ENCODE data around the gene BNC2.

The BNC2 gene

DNA sequence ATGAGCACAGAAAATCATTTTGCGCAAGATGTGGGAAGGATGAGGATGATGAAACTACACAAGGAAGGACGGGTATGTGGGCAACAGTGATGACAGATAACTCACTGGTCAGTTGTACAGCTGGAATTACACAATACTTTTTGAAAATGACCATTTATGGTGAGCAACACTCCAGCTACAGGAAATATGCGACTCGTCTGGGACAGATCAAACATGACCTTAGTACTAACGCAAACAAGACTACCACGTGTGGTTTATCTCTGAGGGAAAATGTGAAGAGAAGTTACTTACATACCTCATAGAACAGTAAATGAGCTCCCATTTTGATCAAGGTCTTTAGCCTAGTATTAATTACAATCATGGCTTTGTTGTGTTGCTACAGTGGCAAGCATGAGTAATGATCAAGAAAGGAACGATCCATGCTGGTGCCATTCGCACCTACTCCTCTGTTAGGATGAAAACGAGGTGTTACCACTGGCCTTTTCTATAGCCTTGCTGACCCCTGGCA lies 456.9 kb downstream of the BNC2 start:
- no peak for DNase-seq (ENCODE audit: low spot score)

DNA sequence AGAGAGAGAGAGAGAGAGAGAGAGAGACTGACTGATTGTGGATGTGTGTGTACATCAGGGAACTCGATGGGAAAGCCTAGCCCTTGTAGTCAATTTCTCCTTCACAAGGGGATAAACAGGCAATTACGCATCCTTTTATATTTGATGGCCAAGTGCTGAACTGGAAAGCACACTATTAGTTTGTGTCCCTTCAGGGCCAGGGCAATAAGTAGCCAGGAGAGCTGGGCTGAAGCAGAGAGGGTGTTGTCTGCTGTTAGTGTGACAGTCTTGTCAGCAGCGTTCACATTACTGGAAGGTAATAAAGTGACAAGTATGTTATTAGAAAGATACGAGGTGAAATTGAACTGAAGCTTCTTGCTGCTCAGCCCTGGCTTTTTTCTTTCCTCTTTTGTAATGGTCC lies 457.7 kb downstream of the BNC2 start:
- no peak for DNase-seq (ENCODE audit: low spot score)

DNA sequence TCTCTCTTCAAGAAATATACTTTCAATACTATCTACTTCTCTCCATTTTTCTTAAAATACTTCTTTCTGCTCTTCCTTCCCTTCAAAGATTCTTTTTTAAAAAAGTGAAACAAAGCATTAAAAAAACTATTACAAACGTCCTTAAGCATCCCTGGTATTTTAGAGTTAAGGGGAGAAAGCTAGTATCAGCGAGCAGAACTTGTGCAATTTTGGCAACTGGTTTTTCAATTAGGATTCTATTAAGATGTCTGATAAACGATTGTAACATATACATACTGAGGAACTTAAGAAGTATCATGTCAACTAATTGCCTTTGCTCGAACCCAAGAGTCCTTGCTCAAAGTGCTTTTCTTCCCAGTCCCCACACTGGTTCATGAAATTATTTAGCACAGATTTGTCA lies 459.2 kb downstream of the BNC2 start:
- DNase-seq (ENCODE audit: low spot score) = no peak

DNA sequence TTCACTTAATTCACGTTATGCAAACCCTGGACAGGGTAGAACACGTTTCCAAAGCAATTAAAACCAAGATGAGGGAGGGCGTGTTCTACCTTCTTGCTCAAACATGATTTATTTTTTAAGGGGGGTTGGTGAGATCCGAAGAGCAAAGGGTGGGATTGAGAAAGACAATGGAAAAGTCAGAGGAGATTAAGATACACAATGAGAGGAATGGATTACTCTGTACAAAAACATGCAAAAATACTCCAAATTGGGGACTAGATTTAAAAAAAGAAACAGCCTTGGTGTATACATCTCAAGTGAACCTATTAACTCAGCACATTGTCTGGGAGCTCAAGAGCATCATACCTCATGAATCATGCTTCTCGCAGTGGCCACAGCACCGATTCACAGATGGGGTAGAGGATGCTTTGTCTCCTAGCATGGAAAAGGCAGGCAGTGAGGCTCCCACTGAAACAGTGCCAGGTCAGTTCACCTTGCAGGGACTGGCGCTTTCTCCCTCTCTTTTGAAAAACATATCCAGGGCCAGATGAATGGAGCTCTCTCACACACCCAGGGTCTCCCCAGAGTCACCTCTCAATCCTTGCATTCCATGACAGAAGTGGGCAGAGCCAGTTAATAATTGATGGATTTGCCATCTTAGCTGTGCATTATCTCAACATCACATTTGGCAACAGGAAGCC lies 459.7 kb downstream of the BNC2 start:
- no peak for DNase-seq (ENCODE audit: low spot score)

DNA sequence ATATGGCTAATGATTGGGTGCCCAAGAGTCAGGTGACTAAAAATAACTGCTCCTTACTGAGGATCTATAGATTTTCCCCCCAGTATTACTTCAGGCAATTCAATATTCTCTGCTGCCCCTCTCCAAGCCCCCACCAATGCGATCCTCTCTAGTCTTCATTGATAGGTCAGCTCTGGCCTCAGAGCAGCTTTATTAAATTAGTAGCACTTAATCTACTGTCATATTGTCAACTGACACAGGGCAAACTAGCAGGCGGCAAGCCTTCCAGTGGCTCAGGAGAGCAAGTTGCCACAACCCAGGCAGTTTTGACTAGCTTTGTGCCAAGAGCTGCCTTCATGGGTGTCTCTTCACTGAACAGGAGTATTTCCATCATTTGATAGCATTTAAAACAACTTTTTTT lies 462.9 kb downstream of the BNC2 start:
- no peak for DNase-seq (ENCODE audit: low spot score)

DNA sequence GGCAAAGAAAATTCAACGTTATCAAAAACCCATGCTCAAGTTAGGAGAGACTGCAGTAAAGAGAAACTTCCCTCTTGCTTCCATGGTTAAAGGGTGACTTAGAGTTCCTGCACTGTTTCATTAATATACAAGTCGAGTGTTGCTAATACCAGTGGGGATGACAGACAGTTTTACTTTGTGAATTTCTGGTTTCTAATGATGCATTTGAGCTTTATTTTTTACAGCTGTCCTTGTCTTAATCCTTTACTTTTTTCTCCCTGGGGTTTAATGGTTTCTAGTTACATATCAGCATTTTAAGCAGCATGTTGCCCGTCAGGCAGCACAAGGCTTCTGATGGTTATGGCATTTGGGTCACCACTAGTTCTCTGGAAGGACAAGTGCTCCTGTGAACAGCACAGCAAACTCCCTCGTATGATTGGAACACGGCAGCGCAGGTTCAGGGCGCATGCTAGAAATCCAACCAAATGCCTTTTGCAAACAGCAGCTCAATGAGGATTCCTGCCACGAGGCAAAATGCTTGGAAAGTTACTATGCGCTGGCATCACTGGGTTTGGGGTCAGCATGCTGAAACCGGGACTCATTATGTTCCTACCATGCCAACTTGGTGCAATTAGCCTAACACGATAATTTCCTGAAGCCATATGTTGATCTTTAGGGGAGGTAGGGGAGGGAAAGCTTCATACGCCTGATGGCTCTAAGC lies 463.8 kb downstream of the BNC2 start:
- no peak for DNase-seq (ENCODE audit: low spot score)

DNA sequence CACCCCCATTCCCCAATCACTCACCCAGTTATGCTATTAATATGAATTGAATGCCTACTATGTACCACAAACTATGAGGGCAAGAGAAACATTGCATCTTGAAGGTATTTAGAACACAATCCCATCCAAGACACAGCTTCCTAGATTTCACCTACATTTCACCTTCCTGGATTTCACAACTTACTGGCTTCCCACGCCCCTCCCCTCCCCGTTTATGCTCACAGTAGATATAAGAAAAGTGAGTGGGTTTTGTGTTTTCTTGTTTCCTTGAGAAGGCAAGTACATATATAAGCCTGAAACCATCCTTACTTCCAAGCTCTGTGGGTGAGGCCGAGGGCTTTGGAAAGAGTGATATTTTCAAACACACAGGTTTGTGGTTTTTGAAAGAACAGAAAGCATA lies 465.0 kb downstream of the BNC2 start:
- no peak for DNase-seq (ENCODE audit: low spot score)

DNA sequence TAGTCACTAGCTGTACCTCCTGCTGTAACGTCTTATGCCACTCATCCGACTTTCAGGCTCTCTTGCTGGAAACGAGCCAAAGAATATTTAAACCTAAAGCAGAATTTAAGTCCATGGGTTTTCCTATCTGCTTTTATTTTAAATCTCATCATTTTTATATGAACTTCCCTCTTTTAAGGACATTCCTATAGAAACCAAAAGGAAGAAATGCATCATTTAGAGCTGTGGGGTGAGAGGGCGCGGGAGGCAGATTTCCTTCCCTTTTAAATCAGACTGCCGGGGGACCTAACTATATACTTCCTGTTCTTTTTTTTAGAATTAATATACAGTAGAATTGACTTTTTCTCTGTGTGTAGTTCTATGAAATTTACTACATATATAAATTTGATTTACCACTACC lies 468.8 kb downstream of the BNC2 start:
- DNase-seq (ENCODE audit: low spot score) = no peak

DNA sequence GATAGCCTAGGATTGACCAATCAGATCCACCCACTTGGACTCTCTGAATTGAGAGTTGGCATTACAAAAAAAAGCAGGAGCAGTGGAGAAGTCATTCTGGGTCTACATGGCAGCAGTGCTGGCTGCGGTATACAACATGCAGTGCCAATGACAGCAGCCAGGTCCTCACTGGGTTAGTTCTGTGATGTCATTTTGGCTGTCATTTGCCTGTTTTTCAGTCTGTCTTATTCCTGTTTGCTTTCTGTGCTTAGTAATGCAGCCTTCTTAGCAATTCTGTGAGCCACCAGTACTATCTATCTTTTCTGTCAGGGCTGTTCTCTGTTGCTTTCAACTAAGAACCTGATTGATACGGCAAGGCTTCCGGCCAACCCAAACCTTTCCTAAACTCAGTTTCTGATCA lies 471.8 kb downstream of the BNC2 start:
- DNase-seq (ENCODE audit: low spot score) = no peak

DNA sequence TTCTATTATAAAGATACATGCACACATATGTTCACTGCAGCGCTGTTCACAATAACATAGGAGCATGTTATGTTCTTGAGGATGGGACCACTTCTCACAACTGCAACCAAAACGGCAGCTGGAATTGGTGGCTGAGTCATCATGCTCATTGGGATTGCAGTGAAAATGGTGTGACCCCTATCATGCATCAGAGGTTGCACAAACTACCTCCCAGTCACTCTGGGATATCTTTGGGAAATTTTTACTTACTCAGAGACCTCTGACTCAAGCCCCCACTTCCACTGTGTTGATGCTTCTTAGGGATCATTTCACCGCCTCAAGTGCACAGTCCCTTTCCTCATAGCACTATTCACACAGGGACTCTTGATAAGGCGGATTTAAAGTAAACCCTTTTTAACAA lies 474.1 kb downstream of the BNC2 start:
- no peak for DNase-seq (ENCODE audit: low spot score)

DNA sequence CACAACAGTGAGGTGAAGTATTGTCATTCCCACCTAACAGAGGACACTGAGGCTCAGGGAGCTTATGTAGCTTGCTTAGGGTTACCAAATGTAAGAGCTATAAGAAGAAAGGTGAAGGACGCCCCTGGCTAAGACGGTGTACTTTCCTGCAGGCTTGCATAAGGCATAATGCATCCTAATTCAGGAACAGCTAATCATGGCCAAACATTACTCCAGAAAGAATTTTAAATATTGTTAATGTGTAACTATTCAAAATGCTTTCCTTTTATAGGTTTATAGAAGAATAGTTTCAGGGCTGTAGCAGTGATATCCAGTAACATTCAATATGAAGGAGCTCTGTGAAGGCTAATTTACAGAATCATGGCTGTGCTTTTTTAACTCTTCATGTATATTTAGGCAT lies 479.1 kb downstream of the BNC2 start:
- DNase-seq (ENCODE audit: low spot score) = no peak

DNA sequence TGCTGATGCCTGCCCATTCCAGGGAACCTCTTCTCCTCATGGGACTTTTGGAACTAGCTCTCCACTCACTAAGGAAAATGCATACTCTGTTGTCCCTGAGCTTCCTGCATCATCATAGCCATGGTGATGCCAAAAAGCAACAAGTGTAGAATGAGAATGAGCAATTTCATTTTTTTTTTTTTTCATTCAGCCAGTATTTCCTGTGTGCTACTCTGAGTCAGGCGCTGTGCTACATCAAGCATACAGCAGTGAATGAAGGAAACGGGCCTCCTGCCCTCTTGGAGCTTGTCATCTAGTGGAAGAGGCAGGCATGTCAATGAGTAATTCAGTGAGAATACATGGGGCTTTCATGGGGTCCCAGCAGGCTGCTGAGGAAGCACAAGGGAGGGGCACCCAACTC lies 483.1 kb downstream of the BNC2 start:
- DNase-seq (ENCODE audit: low spot score) = no peak

DNA sequence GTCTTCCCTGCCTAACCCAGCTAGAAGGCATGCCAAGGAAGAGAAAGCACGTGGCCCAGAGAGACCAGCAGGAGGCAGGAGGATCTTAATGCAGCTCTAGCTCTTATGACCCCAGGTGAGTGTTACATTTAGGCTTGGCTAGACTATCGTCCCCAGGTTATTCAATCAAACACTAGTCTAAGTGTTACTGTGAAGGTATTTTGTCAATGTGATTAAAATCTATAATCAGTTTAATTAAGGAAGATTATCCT lies 483.7 kb downstream of the BNC2 start:
- no peak for DNase-seq (ENCODE audit: low spot score)

DNA sequence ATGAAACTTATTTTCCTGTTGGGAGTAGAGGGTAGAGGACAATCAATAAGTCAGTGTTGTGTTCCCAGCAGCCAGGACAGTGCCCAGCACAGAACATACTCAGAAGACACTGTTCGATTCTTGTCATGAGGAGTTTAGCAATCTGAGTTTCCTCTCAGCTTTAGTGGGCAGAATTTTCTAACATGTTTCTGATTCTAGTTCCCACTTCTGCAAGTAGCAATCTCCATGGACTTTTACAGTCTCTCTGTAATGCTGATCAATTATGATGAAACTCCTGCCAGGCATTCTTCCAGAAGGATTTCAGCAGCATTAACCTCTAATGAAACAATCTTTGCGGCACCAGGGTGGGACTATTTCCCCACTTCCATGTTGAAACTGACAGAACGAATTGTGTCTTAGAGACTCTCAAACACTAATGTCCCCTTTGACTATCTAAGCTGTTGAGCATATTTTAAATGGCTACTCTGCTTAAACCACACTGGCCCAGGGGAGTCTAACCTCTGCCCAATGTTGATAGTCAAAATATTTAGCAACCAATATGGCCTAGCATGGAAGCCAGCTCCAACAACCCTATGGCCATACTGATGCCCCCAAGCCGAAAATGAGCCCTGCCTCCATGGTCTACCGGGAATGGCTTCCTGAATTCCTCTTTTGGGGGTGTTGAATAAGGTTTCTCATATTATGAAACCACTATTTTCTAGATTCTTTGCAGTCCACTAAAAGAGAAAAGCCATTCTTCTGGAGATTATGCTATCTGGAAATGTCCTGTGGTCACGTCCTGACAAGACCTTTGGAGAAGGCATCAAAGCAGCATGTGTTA lies 484.3 kb downstream of the BNC2 start:
- no peak for DNase-seq (ENCODE audit: low spot score)

DNA sequence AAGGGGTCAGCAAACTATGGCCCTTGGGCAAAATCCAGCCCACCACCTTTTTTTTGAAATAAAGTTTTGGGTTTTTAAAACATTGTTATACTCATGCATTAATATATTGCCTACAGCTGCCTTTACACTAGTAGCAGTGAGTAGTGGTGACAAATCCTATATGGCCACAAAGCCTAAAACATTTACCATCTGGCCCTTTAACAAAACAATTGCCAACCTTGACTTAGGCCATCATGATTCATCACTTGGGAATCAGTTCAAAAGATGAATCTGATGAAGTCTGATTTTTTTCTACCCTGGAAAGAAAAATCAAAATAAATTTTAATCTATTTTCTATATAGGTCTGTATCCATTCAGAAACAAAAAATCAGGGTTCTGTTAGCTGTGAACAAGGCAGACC lies 484.9 kb downstream of the BNC2 start:
- no peak for DNase-seq (ENCODE audit: low spot score)

DNA sequence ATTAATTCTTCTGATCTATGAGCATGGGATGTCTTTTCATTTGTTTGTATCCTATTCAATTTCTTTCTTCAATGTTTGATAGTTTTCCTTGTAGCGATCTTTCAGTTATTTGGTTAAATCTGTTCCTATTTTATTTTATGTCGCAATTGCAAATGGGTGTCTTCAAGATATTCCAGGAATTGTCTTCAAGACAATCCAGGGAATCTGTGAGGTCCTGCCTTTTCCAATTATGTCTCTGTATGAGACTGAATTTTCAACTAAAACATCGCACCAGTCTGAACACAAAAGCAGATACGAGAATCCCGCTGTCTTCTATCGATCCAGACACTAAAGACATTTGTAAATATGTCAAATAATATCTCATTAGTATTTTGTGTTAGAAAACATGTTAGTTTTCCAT lies 485.5 kb downstream of the BNC2 start:
- no peak for DNase-seq (ENCODE audit: low spot score)

DNA sequence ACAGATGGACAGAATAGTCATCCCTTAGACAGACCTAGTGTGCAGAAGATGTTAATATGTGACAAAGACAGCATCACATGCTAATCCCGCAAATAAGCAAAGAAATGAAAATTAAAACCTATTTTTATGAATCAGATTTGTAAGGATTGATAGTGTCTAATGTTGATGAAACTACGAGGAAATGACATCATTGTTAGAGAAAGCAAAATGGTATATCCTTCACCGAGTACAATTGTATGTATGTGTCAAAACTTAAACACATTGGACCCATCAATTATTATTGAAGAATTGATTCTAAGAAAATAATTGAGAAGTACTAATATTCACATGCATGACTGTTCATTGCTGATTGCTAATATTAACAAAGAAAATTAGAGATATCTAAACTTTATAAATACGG lies 493.2 kb downstream of the BNC2 start:
- DNase-seq (ENCODE audit: low spot score) = no peak

DNA sequence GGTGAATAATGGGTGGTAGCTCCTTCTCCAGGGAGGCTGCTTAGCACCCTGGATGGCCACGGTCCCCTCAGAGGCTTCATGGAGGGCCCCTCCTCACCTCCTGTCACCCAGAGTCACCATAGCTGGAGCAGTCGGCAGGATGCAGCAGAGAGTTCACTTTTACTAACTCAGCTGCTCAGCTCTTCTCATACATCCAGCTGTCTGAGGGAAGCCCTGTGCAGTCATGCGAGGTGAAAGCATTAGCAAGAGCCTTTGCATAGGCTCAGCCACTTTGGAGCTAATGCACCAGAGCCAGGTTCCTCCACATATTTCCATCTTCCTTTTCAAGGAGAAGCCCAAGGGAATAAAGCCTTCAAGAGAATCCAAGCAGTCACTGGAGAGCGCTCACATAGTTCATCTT lies 499.2 kb downstream of the BNC2 start:
- DNase-seq (ENCODE audit: low spot score) = no peak

DNA sequence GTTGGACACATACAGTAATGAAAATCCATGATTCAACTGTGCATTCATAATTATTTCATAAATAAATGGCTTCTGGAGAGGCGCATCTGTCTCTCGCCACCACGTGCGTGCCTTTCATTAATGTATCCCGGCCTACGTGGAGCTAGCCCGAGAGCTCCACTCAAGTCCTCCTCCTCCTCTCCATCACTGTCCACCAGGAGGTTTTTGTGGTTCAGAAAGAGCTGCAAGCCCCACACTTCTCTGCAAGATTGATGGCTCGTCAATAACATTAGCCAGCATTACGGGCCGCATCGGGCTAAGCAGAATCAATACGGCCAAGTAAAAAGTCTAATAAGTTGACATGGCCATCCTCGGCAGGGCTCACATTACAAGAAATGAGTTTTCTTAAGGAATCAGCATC lies 499.8 kb downstream of the BNC2 start:
- DNase-seq (ENCODE audit: low spot score) = no peak

DNA sequence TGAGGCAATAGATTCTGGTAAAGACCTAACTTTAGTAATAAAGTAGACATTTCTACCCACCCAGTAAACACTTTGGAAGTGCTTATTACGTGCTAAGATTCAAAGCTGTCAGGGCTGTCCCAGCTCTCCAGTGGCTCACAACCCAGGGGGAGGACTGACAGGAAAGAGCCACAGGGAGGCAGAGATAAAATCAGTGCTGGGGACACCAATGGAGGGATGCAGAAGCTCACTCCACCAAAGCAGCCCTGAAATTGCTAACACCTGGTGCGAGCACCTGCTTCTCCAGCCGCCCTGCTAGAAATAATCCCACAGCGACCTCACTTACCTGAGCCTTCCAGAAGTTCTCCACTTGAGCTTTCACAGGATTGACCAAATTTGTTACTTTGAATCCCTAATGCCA lies 501.0 kb downstream of the BNC2 start:
- no peak for DNase-seq (ENCODE audit: low spot score)

DNA sequence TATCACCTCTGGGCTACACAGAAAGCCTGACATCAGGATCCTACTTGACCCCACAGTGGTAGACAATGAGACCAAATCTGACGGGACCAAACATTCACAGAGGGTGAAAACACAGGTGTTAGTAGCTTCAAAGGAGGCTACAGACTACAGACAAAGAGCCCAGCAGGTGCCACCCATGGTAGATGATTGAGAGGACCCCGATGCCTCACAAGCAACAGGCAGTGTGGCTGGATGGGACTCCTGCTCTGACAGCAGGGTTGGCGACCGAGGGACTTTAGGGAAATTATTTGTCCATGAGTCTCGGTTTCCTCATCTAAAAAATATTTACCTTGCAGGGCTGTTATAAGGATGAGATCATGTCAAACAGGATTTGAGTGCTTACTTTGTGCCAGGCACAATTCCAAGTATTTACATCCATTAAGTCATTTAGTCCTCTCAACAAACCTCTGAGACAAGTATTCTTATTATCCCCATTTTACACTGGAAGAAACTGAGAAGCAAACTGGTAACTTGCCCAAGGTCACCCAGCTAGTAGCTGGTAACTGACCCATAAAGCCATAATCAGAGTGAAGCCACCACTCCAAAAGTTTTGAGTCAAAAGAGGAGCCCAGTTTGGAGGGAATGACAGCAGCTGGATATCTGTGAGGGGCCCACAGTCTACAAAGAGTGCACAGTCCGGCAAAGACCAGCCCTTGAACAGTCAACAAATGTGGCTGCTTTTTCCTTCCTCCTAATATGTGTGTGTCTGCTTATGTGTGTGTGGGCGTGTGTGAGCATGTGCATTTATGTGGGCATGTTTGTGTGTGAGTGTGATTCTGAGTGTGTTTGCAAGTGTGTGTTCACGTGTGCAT lies 502.0 kb downstream of the BNC2 start:
- no peak for DNase-seq (ENCODE audit: low spot score)

DNA sequence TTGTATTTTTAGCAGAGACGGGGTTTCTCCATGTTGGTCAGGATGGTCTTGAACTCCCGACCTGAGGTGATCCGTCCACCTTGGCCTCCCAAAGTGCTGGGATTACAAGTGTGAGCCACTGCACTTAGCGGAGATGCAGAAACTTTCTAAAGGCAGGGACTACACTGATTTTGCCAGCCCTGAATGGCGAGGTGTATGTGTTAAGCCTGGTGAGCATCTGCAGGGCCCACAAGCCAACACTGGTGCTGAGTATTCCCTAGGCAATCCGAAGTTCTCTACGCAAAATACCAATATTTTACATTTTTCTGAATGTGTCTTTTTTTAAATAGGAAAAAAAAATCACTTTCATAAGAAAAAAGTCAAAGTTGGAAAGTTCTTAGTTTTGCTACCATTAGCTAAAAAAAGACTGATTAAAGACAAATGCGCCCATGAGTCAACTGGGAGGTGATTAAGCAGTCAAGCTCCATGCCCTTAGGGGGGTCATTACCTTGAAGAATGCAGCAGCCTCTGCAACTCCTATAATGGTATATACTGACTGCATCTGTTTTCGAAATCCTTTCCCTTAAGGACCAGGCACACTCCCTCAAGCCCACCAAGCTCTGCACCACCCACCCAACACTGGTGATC lies 502.8 kb downstream of the BNC2 start:
- no peak for DNase-seq (ENCODE audit: low spot score)

Data from CD4-positive, alpha-beta T cell treated with Interleukin-2 at 100 ng/mL for 4 hours (primary cell).